GM03348 (cell line): ENCODE results near the gene ZNF549.

Source experiments
- DNase-seq: peaks from one replicate; pipeline ENCODE4 v3.0.0; 2012; ENCODE audit warnings: low spot score

Gene ZNF549

GRCh38 chr19:57566396-57567265 lies 39.5 kb downstream of the ZNF549 start:
- DNase-seq, result no peak

DNA sequence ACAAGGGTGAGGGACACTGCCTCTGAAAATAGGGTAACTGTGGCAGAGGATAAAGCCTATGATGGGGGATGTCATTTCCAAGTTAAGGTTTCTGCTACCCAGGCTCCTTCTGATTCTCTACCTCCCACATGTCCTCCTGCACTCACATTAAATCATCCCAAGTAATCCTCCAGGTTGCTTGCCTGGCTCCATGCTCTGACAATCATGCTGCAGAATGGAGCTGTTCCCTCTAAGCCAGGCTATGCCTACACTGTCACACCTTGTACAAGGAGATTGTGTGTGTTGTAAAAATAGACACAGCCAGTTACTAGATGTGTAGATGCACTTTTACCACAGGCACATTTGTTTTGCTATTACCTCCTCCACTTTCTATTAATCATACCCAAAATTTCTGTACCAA lies 43.6 kb downstream of the ZNF549 start:
- DNase-seq, result no peak

- no peak for DNase-seq
These were observed 45.3 kb downstream of the ZNF549 start for GRCh38 chr19:57572415-57572947.

DNA sequence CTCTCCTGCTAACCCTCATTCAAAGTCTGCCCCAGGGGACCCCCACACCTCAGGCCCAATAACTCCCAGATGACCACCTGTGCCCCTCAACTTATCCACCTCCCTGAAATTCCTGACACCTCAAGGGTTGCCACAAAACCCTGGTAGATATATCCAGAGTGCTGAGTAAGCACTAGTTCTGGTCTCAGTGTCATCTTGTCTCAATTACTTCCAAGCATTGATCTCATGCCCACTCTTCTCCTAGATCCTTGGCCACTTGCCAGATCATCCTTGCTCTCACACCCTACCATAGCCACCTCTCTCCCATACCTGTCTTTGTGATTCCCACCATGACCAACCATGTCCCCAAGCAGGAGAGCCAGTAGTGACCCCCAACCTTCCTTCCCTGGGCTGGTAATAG lies 49.5 kb downstream of the ZNF549 start:
- no peak for DNase-seq

DNA sequence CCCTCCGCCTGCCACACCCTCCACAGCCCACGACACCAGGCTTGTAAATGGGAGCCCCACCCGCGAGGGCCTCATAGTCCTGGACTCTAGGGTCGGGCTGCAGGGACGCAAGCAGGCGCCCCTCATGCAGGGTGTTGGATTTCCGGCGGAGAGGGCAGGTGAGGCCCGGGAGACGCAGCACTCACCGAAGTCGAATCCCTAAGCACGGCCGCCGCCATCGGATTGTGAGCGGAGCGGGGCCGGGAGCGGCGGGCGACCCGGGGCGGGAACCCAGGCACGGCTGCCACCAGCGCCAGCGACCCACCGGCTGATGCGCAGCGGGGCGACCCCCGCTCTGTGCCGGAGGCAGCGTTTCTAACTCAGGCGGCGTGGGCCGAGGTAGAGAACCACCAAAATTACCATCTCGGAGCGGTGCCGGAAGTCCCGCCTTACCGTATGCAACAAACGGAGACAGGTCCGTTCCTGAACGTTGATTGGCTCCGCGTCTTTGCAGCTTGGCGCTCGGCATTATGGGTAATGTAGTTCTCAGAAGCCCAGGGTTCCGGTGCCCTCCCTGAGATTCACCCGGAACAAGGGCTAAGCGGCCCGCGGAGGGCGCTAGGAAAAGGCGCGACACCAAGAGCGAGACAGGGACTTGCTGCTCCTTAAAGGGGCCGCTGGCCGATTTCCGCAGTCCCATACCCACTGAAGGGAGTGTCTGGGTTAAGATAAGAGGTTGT lies 51.5 kb downstream of the ZNF549 start, which contains the start of gene ZNF416:
Gene ZNF416, minus strand, starts transcription at position 425 of the 719 bp plus-strand sequence. Its CDS starts 207 bp downstream, at position 218.
- DNase-seq, result peak; percentile 99

DNA sequence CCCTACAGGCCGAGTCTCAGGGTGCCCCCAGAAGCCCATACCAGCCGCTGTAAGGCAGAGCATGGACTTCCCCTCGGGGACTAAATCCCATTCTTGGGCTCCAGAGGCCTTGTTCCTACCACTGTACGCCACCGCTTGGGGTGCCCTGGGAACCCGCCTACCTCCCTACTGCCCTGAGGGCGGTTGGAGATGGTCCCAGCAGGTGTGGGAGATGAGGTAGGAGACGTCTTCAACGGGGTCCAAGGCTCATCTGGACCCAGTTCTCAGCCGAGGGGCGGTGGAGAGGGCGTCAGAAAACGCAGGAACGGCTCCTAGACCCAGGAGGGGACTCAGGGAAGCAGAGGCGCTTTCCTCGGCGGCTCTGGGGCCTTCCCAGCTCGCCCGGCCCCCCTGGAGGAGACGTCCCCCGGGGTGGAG lies 56.0 kb downstream of the ZNF549 start:
- DNase-seq, result no peak

- DNase-seq, result peak; percentile 97
These were observed 56.6 kb downstream of the ZNF549 start, which contains the start of gene ZIK1 for GRCh38 chr19:57583521-57584416. Gene ZIK1 (plus strand): TSS chr19:57584145. CDS start chr19:57584357, 212 bp downstream.

- peak; percentile 60 for DNase-seq
These were observed 60.4 kb downstream of the ZNF549 start for GRCh38 chr19:57587529-57587928.

GRCh38 chr19:57599377-57599760 lies 72.2 kb downstream of the ZNF549 start:
- no peak for DNase-seq

DNA sequence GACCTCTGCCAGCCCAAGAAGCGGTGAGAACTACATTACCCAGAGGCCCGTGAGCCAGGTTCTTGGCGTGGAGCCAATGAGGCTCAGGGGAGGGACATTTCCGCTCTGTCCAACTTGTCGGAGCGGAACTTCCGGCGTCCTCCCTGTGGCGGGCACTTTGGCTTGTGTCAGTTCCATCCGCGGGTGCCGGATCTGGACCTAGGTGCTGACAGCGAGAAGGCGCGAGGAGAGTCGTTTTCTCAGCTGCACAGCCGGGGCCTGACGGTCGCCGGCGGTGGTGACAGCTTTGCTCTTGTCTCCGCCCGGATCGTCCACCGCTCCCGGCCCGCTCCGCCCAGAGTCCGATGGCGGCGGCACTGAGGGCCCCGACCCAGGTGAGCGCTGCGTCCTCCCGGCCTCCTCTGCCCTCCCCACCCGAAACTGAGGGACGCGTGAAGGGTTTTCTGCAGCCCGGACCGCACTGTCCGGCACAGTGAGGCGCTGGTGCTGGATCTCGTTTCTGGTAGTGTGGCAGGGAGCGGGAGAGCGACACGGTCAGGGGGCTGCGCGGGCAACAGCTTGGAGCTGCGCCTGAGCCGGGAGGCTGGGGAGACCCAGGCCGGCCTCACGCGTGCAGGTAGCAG lies 72.7 kb downstream of the ZNF549 start, which contains the start of gene ZNF530:
Gene ZNF530, plus strand, starts transcription at position 125 of the 623 bp plus-strand sequence. CDS start 4,461 bp downstream, outside the sequence.
- DNase-seq, result peak; percentile 95

- DNase-seq, result no peak
These were observed 79.8 kb downstream of the ZNF549 start for GRCh38 chr19:57606931-57607330.
